Measurements from ENCODE around the gene FMN2. TPM values are rescaled to one million over a fixed set of nuclear protein-coding genes. Genes with fewer than 3 reads are reported as not detected.
A peak's percentile ranks its signal among the peaks of the same experiment; 100 is the strongest.

The FMN2 gene
- total RNA-seq, 1 experiment from 2014 or later: 4.6 TPM

DNA sequence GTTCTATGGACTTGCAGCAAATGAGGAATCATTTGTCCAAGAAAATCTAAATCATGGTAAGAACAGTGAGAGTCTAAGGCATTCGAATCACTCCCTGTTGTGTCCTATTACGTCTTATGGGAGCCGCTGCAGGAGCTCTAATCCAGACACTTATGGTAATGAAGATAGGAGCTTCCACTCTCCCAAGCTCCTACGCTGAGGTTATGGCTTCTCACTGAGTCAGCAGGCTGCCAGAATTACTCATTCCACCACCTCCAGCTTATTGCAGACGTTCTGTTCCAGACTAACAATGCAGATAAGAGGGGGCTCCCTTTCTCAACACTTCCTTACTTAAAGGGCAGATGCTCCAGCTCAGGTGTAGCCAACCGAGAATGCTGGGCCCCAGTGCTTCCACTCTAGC is 307.7 kb downstream of the FMN2 start:
- BruUV-seq (replicated peaks): no TSS peak
- Histone ChIP-seq H3K27me3 (ENCODE audit: low read length) (no peaks in the 10 kb centered on the region), H3F3A (ENCODE audit: low read length, unreplicated experiment) (no peaks in the 10 kb centered on the region), H3K79me2 (ENCODE audit: low read length) (no peaks in the 10 kb centered on the region), H3K4me2 (ENCODE audit: low read length) (0 out of 2 replicates have a peak overlapping the region, but pooled peaks have one; percentile 4), H3K9me3 (ENCODE audit: low read length) (no peaks in the 10 kb centered on the region), H4K20me1 (ENCODE audit: low read length) (no peaks in the 10 kb centered on the region), H3K4me1 (ENCODE audit: insufficient read depth, low read length) (peaks cover 5% of the 10 kb centered on the region; the same call in 1 of the 2 replicates), H3K27ac (ENCODE audit: low read length) (no peak overlapping the region), H3K4me3 (ENCODE audit: low read length) (no peak overlapping the region), H3K9me2 (replicated peaks; ENCODE audit: low read length) (no peaks in the 10 kb centered on the region), H3K36me3 (ENCODE audit: low read depth, low read length) (no peaks in the 10 kb centered on the region), H3K9ac (ENCODE audit: low read length) (no peak overlapping the region), H2AFZ (ENCODE audit: low read length) (0 out of 2 replicates have a peak overlapping the region, but pooled peaks have one; percentile 21)
- POLR2A ChIA-PET (ENCODE audit: unreplicated experiment): interaction anchor here (0.5 to 0.8 kb wide), 2 partner anchors 97 to 162 kb away, joined by 5 to 9 read pairs; no protein-coding TSS in a partner anchor
- intact Hi-C loops (cut with micrococcal nuclease): no loop called here
- CTCF ChIA-PET: no interaction called here
- no peak for TF ChIP-seq EZH2phosphoT487 (IDR thresholded peaks at IDR 0.05; ENCODE audit: borderline replicate concordance, low read length)
- no peak for TF ChIP-seq EZH2 (IDR thresholded peaks at IDR 0.05; ENCODE audit: low read length, unreplicated experiment)
- TF ChIP-seq, protein P1, sequence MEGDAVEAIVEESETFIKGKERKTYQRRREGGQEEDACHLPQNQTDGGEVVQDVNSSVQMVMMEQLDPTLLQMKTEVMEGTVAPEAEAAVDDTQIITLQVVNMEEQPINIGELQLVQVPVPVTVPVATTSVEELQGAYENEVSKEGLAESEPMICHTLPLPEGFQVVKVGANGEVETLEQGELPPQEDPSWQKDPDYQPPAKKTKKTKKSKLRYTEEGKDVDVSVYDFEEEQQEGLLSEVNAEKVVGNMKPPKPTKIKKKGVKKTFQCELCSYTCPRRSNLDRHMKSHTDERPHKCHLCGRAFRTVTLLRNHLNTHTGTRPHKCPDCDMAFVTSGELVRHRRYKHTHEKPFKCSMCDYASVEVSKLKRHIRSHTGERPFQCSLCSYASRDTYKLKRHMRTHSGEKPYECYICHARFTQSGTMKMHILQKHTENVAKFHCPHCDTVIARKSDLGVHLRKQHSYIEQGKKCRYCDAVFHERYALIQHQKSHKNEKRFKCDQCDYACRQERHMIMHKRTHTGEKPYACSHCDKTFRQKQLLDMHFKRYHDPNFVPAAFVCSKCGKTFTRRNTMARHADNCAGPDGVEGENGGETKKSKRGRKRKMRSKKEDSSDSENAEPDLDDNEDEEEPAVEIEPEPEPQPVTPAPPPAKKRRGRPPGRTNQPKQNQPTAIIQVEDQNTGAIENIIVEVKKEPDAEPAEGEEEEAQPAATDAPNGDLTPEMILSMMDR (conservative IDR thresholded peaks at IDR 0.05; ENCODE audit: low read depth, low read length): no peak
- DNase-seq (peak; percentile 69), ATAC-seq (peak; percentile 94)

DNA sequence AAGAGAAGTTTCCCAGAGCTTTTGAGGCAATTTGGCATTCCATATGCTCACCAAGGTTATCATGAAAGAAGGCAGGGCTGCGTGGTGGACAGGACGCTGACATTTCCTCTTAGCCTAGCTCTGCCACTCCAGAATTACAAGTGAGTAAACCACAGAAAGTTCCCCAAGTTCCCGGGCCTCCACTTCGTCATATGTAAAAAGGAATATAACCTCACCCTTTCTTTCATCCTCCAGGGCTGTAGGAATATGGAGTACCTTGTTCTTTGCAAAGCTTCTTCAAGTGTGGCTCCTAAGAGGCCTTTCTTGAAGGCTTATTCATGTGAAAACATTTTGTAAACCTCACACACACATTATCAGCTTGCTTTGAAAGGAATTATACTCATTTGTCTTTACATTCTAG is 310.0 kb downstream of the FMN2 start:
- BruUV-seq (replicated peaks): no TSS peak
- intact Hi-C loops (cut with micrococcal nuclease): no loop called here
- H3K36me3 ChIP-seq (ENCODE audit: low read depth, low read length): no peaks in the 10 kb centered on the region
- H3K27ac ChIP-seq (ENCODE audit: low read length): no peak overlapping the region
- H3K4me1 ChIP-seq (ENCODE audit: insufficient read depth, low read length): peaks cover 5% of the 10 kb centered on the region; the same call in 1 of the 2 replicates
- no peaks in the 10 kb centered on the region for H3K27me3 ChIP-seq (ENCODE audit: low read length)
- no peaks in the 10 kb centered on the region for H4K20me1 ChIP-seq (ENCODE audit: low read length)
- H3K9me2 ChIP-seq (replicated peaks; ENCODE audit: low read length): no peaks in the 10 kb centered on the region
- no peak for ATAC-seq
- DNase-seq: no peak
- POLR2A ChIA-PET (ENCODE audit: unreplicated experiment): no interaction called here
- H3K4me2 ChIP-seq (ENCODE audit: low read length): no peak overlapping the region
- TF ChIP-seq EZH2 (IDR thresholded peaks at IDR 0.05; ENCODE audit: low read length, unreplicated experiment) (no peak), EZH2phosphoT487 (IDR thresholded peaks at IDR 0.05; ENCODE audit: borderline replicate concordance, low read length) (no peak)
- TF ChIP-seq, protein P1 (conservative IDR thresholded peaks at IDR 0.05; ENCODE audit: low read depth, low read length): no peak
- no peaks in the 10 kb centered on the region for H3K79me2 ChIP-seq (ENCODE audit: low read length)
- H3F3A ChIP-seq (ENCODE audit: low read length, unreplicated experiment): no peaks in the 10 kb centered on the region
- H3K9ac ChIP-seq (ENCODE audit: low read length): no peak overlapping the region
- CTCF ChIA-PET: no interaction called here
- H3K9me3 ChIP-seq (ENCODE audit: low read length): no peaks in the 10 kb centered on the region
- no peak overlapping the region for H3K4me3 ChIP-seq (ENCODE audit: low read length)
- no peak overlapping the region for H2AFZ ChIP-seq (ENCODE audit: low read length)

DNA sequence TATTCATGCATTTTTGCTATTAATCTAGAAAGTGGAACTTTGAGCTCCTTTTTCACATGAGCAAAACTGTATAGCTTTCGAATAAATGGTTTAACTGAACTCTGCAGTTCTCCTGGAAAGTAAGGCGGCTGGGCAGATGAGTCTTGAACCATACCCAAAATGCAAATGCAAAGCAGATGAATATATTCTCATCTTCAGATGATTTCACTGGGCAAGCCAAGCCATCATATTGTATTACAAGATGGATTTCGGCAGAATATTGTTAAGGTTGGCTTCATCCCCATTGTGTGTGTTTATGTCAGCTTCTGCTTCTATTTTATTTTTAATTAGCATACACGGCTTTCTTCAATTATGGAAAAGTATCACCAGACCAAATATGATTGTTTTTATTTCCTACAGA is 310.6 kb downstream of the FMN2 start:
- Histone ChIP-seq H3K4me2 (ENCODE audit: low read length) (no peak overlapping the region), H2AFZ (ENCODE audit: low read length) (no peak overlapping the region), H3K27ac (ENCODE audit: low read length) (no peak overlapping the region), H3K9me3 (ENCODE audit: low read length) (no peaks in the 10 kb centered on the region), H3K4me3 (ENCODE audit: low read length) (no peak overlapping the region), H3K9ac (ENCODE audit: low read length) (no peak overlapping the region), H3K36me3 (ENCODE audit: low read depth, low read length) (no peaks in the 10 kb centered on the region), H3K79me2 (ENCODE audit: low read length) (no peaks in the 10 kb centered on the region), H3K4me1 (ENCODE audit: insufficient read depth, low read length) (peaks cover 5% of the 10 kb centered on the region; the same call in 1 of the 2 replicates), H3K27me3 (ENCODE audit: low read length) (no peaks in the 10 kb centered on the region), H3F3A (ENCODE audit: low read length, unreplicated experiment) (no peaks in the 10 kb centered on the region), H4K20me1 (ENCODE audit: low read length) (no peaks in the 10 kb centered on the region), H3K9me2 (replicated peaks; ENCODE audit: low read length) (no peaks in the 10 kb centered on the region)
- no peak for ATAC-seq
- ChIA-PET CTCF (no interaction called here), POLR2A (ENCODE audit: unreplicated experiment) (interaction anchor here (0.5 kb wide), 1 partner anchor 119 kb away, joined by 12 read pairs; no protein-coding TSS in a partner anchor)
- no TSS peak for BruUV-seq (replicated peaks)
- intact Hi-C loops (cut with micrococcal nuclease): no loop called here
- TF ChIP-seq EZH2phosphoT487 (IDR thresholded peaks at IDR 0.05; ENCODE audit: borderline replicate concordance, low read length) (no peak), EZH2 (IDR thresholded peaks at IDR 0.05; ENCODE audit: low read length, unreplicated experiment) (no peak)
- TF ChIP-seq, protein P1 (conservative IDR thresholded peaks at IDR 0.05; ENCODE audit: low read depth, low read length): no peak
- DNase-seq: no peak

All from PC-3 (cell line).